Epithelial cell of esophagus (primary cell): ENCODE results near the gene FAM3C.
"Not testable (repeated sequence)": the region's sequence is repeated elsewhere in the genome, so short reads cannot be mapped to it uniquely, and the experiment has no call there.

Source experiments
- DNase-seq: peaks from one replicate; pipeline ENCODE4 v3.0.0; 2010; ENCODE audit warnings: low read depth
- H3K4me3 ChIP-seq: 2 replicates; pipeline ENCODE4 v1.5.1; 2011; ENCODE audit warnings: mild to moderate bottlenecking, low read length, control low read depth
- CTCF ChIP-seq: IDR thresholded peaks from 2 replicates; pipeline ENCODE4 v1.5.1; 2011; ENCODE audit warnings: low read depth, mild to moderate bottlenecking, low read length, control low read depth, inconsistent platforms; ENCODE audit not compliant: insufficient read depth; ENCODE audit errors: missing control alignments

Gene FAM3C

GRCh38 chr7:121328508-121329190 lies 67.5 kb downstream of the FAM3C start, which contains the start of gene WNT16:
WNT16 (plus strand) TSS chr7:121329000; CDS start chr7:121329293, 293 bp downstream.
- no peak for TF ChIP-seq CTCF
- H3K4me3 ChIP-seq, result peak within 1 kb of the TSS; percentile 32
- DNase-seq, result no peak

GRCh38 chr7:121327671-121328070 lies 68.4 kb downstream of the FAM3C start:
- H3K4me3 ChIP-seq, result no peak overlapping the region
- no peak for TF ChIP-seq CTCF
- no peak for DNase-seq

GRCh38 chr7:121323515-121324302 lies 72.4 kb downstream of the FAM3C start:
- no peak for TF ChIP-seq CTCF
- DNase-seq, result no peak
- H3K4me3 ChIP-seq, result no peak overlapping the region

- no peak overlapping the region for H3K4me3 ChIP-seq
- no peak for TF ChIP-seq CTCF
- DNase-seq, result no peak
Measured at GRCh38 chr7:121322460-121322859, 73.6 kb downstream of the FAM3C start.

- DNase-seq, H3K4me3 ChIP-seq: not testable (repeated sequence)
Measured at GRCh38 chr7:121315170-121315569, 80.9 kb downstream of the FAM3C start.

- no peak overlapping the region for H3K4me3 ChIP-seq
- DNase-seq, result no peak
- TF ChIP-seq CTCF, result no peak
Measured at GRCh38 chr7:121313793-121314676, 82.1 kb downstream of the FAM3C start.
